Esophagus muscularis mucosa (tissue), 3 donors: ENCODE results near the gene ELP4.

Experiments
- CTCF ChIP-seq, 3 experiments: fragments of 200-600 bp in 2 of 3; fragments of 450-650 bp in 1 of 3; sonication (generic) in 2 of 3; IDR thresholded peaks; one replicate each; pipeline ENCODE4 v1.5.1; 2017 to 2019; ENCODE audit warnings: antibody characterized with exemption in 3 of 3, mild to moderate bottlenecking in 2 of 3, moderate library complexity in 1 of 3
- POLR2A ChIP-seq: fragments of 450-650 bp; IDR thresholded peaks from one replicate; pipeline ENCODE4 v1.6.1; 2017; ENCODE audit warnings: antibody characterized with exemption, moderate library complexity, mild to moderate bottlenecking, low read depth
- POLR2AphosphoS5 ChIP-seq, 2 donors: sonication (generic); formaldehyde crosslinking; IDR thresholded peaks; one replicate each; pipeline ENCODE4 v1.6.1; 2017; ENCODE audit warnings: antibody characterized with exemption in 2 of 2

GRCh38 chr11:31714840-31715239 is 205.3 kb downstream of the ELP4 start:
- no peak for TF ChIP-seq CTCF (IDR thresholded peaks at IDR 0.05)
- no peak for TF ChIP-seq POLR2A
- no peak for TF ChIP-seq POLR2AphosphoS5 (IDR thresholded peaks at IDR 0.05)
